ENCODE results near the gene LRCH2. TPM values are rescaled to one million over a fixed set of nuclear protein-coding genes. Genes with fewer than 3 reads are reported as not detected.
A peak's percentile ranks its signal among the peaks of the same experiment; 100 is the strongest.

Gene LRCH2
- polyA plus RNA-seq, 10 donors, result 4.5 to 7.9 (median 5.6) TPM

DNA sequence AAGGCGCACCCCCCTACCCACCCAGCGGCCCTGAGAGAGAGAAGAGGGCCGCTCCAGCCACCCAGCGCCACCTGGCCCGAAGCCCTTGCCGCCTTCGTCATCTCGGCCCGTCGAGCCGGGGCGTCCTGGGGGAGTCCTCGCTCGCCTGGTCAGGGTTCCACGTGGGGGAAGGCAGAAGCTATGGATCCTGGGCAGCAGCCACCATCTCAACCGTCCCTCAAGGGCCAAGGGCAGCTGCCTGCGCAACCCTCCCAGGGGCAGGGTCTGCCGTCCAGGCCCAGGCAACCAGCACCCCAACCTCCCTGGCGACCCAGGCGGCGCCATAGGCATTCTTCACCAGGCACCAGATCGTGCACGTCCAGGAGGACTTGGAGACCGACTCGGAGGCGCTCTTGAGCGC is 165.0 kb downstream of the LRCH2 start:
- no peak for DNase-seq

DNA sequence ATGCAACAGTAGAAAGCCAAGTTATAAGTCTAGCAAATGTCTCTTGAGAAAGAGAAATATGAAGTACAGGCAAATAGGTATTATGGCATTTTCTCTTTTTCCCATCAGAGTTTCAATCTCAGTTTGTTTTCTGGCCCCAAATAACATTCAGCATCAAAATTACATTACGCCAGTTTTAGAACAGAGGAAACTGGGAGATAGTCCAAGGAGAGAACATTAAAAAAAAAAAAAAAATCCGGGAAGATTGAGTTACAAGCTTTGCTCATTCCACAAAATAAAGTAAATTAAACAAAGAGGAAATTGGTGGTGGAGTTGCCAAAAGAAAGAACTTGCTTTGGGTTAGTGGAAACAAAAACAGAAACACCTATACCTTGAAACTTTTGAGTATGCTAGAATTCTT is 166.1 kb downstream of the LRCH2 start:
- peak in 2 of 3 donors; percentile 45 to 63 for DNase-seq

DNA sequence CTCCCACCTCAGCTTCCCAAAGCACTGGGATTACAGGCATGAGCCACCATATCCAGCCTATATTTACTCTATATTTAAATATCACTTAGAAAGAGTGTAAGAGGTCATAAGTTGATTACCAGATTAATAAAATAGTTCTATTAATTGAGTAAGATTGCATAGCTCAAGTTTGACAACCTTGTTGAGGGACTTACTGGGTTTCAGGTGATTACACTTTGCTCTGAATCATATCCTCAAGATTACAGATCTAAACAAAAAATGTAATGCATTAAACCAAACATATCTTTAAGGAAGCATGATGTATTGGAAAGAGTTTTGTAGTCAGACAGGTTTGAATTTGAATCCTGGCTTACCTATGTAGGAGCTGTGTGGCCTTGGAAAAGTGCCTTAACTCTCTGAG is 168.6 kb downstream of the LRCH2 start:
- DNase-seq, result no peak

Other genes starting within 250 kb of the LRCH2 start
- 1 to 10 TPM in 1 of 10 donors, under 1 TPM in 7, not detected in 2; 0.08 to 1.6 (median 0.45) TPM for gene IL13RA2, start 216.5 kb downstream of the LRCH2 start, polyA plus RNA-seq (ENCODE audit: insufficient read length in 10 of 10)
- gene RBMXL3, start 44.7 kb downstream of the LRCH2 start, polyA plus RNA-seq (ENCODE audit: insufficient read length in 10 of 10), result not detected
- gene LUZP4, start 55.6 kb upstream of the LRCH2 start, polyA plus RNA-seq (ENCODE audit: insufficient read length in 10 of 10), result under 1 TPM in 2 of 10 donors, not detected in 8; 0.15 to 0.39 TPM